Activated naive CD8-positive, alpha-beta T cell treated with anti-CD3 and anti-CD28 coated beads for 36 hours (primary cell): ENCODE results near the gene IFT74. TPM values are rescaled to one million over a fixed set of nuclear protein-coding genes. Genes with fewer than 3 reads are reported as not detected.

Experiments used
- total RNA-seq, 2 experiments: library from RNA; stranded (reverse); gene quantifications; one replicate each; pipeline ENCODE4 v1.2.3, GENCODE V29; 2021

Gene IFT74
- total RNA-seq, 2 experiments from 2014 or later: 11.0 to 12.4 TPM

Other genes starting within 250 kb of the IFT74 start
- gene CAAP1, start 63.6 kb upstream of the IFT74 start, total RNA-seq: 10 to 100 TPM; 19.3 to 20.8 TPM
- gene PLAA, start 9.2 kb upstream of the IFT74 start, total RNA-seq: 10 to 100 TPM; 42.5 to 45.3 TPM
- gene LRRC19, start 49.3 kb downstream of the IFT74 start, total RNA-seq: not detected
- gene TEK, start 152.8 kb downstream of the IFT74 start, total RNA-seq: not detected